SJSA1 (cell line): ENCODE results near the gene NCKAP5. TPM values are rescaled to one million over a fixed set of nuclear protein-coding genes. Genes with fewer than 3 reads are reported as not detected.
A peak's percentile ranks its signal among the peaks of the same experiment; 100 is the strongest.

Experiments used
- DNase-seq, 2 experiments: peaks; one replicate each; pipeline ENCODE4 v3.0.0-alpha.2; 2015 to 2020; ENCODE audit warnings: low spot score in 2 of 2, low read depth in 1 of 2
- H3K27ac ChIP-seq: fragments of 250-450 bp; sonication (Bioruptor Pico); 2 replicates; pipeline ENCODE4 v1.5.1; 2020; ENCODE audit warnings: mild to moderate bottlenecking, moderate library complexity
- H3K27me3 ChIP-seq: fragments of 250-450 bp; sonication (Bioruptor Pico); replicated peaks from 2 replicates; pipeline ENCODE4 v1.5.1; 2020; ENCODE audit warnings: mild to moderate bottlenecking, moderate library complexity
- H3K36me3 ChIP-seq: fragments of 250-450 bp; sonication (Bioruptor Pico); 2 replicates; pipeline ENCODE4 v1.5.1; 2020; ENCODE audit warnings: mild to moderate bottlenecking
- H3K4me1 ChIP-seq: fragments of 250-450 bp; sonication (Bioruptor Pico); replicated peaks from 2 replicates; pipeline ENCODE4 v1.6.1; 2021; ENCODE audit warnings: mild to moderate bottlenecking
- H3K4me3 ChIP-seq: fragments of 250-450 bp; sonication (Bioruptor Pico); 2 replicates; pipeline ENCODE4 v1.5.1; 2020; ENCODE audit warnings: mild to moderate bottlenecking
- H3K9me3 ChIP-seq: fragments of 250-450 bp; sonication (Bioruptor Pico); replicated peaks from 2 replicates; pipeline ENCODE4 v1.5.1; 2020; ENCODE audit warnings: mild to moderate bottlenecking
- total RNA-seq: library from RNA; depleted of rRNA; stranded (reverse); fragments of >200 nt; shearing (Covaris generic); gene quantifications from 2 replicates; pipeline ENCODE4 v1.2.3, GENCODE V29; 2014

Gene NCKAP5
- total RNA-seq, 1 experiment from 2014 or later: 2.5 TPM

DNA sequence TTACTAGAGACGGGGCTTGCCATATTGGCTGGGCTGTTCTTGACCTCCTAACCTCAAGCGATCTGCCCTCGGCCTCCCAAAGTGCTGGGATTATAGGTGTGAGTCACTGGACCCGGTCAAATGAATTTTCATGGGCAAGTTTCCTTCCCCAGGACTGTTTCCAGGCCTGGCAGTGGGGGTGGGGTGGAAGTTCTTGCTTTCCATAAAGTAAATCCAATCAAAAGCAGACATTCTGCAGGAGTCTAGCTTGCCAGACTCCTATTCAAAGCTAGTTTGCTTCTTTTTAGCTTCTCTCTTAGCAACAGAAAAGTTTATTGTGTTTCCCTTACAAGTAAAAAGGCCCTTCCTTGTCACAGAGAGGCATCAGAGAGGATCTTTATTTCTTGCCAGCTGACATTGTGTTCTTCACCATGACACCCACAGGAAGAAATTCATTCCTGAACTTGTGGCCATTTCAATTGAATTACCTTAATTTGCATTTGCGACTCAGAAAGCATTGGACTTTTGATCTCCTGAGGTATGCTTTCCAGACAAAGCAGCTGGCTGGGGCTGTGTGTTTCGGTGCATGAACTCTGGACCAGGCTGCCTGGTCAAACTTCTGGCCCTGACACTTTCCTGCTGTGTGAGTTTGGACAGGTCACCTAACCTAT, 936.1 kb downstream of the NCKAP5 start:
- peaks cover 5% of the 10 kb centered on the region; the same call in 1 of the 2 replicates for H3K36me3 ChIP-seq
- peak; percentile 70 to 71 for DNase-seq
- H3K27ac ChIP-seq: peak overlapping the region; percentile 42
- no peaks in the 10 kb centered on the region for H3K27me3 ChIP-seq
- H3K4me1 ChIP-seq: peaks cover 41% of the 10 kb centered on the region
- H3K9me3 ChIP-seq: no peaks in the 10 kb centered on the region
- no peak overlapping the region for H3K4me3 ChIP-seq

DNA sequence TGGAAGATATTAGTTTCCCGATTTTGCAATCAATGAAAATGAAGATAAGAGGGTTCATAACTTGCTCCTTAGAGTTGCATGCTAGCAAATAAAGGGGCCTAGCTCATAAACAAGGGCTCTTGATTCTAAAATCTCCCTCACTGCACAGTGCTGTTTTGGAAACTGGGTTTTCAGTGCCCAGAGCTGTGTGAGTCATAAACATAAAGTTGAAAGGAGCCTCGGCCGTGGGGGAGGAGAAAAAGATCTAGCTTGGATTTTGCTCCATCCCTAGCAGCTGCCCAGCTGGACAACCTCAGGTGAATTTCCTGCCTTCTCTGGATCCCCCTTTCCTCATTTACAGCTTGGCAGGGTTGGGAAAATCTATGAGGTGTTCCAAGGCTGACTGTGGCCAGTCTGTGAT, 940.7 kb downstream of the NCKAP5 start:
- H3K9me3 ChIP-seq: 0 out of 2 replicates have a peak, but pooled peaks cover 2% of the 10 kb centered on the region
- H3K4me3 ChIP-seq: no peak overlapping the region
- H3K27me3 ChIP-seq: no peaks in the 10 kb centered on the region
- peaks cover 43% of the 10 kb centered on the region for H3K4me1 ChIP-seq
- H3K36me3 ChIP-seq: no peaks in the 10 kb centered on the region
- no peak for DNase-seq
- no peak overlapping the region for H3K27ac ChIP-seq

DNA sequence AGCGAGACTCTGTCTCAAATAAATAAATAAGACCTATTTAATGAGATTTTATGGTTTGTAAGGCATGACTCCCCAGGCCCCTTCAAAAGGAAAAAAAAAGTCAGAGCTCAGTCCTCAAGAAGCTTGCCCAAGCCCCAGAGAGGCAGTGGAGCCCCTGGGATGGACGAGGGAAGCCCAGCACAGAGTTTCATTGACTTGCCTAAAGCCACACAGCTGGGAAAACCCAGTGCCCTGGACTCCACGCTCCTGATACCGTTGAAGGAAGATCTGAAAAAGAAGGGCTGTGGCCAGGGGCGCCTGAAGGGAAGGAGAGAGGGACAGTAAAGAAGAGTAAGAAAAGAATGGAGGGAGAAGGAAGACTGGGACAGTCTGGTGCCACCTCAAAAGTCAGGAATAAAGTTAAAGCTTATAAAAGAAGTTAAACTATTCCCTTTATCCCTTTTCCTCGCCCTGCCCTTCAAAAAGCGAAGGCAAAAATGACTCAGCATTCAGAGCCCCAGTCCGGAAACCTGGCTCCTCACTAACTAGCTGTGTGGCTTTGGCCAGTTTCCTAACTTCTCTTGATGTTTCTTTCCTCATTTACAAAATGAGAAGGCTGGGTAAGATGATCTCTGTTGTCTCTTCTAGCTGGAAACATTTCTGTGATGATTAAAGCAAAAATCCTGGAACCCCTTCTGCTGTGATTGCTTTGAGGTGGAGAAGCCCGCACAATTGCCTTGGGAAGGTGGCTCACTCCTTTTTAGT, 945.0 kb downstream of the NCKAP5 start:
- Histone ChIP-seq H3K4me3 (no peak overlapping the region), H3K27me3 (no peaks in the 10 kb centered on the region), H3K27ac (peak overlapping the region; percentile 94)

More for the DNA sequence above, 945.0 kb downstream of the NCKAP5 start:
- H3K9me3 ChIP-seq: 0 out of 2 replicates have a peak, but pooled peaks cover 2% of the 10 kb centered on the region
- peak; percentile 72 to 82 for DNase-seq
- peaks cover 30% of the 10 kb centered on the region for H3K4me1 ChIP-seq
- no peaks in the 10 kb centered on the region for H3K36me3 ChIP-seq
